ENCODE data around the gene ZNF202. TPM values are rescaled to one million over a fixed set of nuclear protein-coding genes. Genes with fewer than 3 reads are reported as not detected.

ZNF202 gene
- total RNA-seq, 2 experiments from 2014 or later = 6.8 to 8.0 TPM

DNA sequence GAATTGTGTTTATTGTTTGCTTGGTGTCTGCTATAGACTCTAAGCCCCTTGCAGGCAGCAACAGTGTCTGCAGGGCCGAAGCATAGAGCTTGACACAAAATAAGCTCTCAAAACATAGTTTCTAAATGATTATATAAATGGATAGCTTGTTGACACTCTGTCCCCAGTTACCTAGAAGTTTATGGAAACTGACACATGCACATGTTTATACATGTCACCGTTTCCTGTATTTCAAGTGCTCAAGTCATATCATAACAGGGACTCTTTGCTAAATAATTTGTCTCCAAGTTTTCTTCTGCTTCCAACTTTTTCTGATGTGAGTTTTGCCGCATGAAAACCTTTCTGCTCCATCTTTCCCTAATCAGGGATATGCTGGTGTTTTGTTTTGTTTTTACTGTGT is 16.5 kb upstream of the ZNF202 start:
- peaks cover 37% of the 10 kb centered on the region for H3K27me3 Mint-ChIP-seq
- Histone ChIP-seq H3K36me3 (ENCODE audit: insufficient read depth, low read length) (no peaks in the 10 kb centered on the region), H3K27me3 (ENCODE audit: control insufficient read depth in 1 of 2, insufficient read depth in 2 of 2, low read length in 2 of 2) (peaks cover 0 to 3% of the 10 kb centered on the region in 2 experiments), H3K9me3 (ENCODE audit: control insufficient read depth in 1 of 2, insufficient read depth in 1 of 2, low read length in 2 of 2) (peaks cover 6 to 16% of the 10 kb centered on the region in 2 experiments), H3K4me1 (ENCODE audit: insufficient read depth, low read length) (no peaks in the 10 kb centered on the region), H3K4me3 (ENCODE audit: low read length) (no peak overlapping the region), H3K27ac (ENCODE audit: low read depth in 1 of 2, low read length in 2 of 2) (no peak overlapping the region)
- ATAC-seq (ENCODE audit: poor library complexity) = no peak
- no peaks in the 10 kb centered on the region for H3K36me3 Mint-ChIP-seq (ENCODE audit: low read depth)
- H3K9me3 Mint-ChIP-seq = peaks cover 5% of the 10 kb centered on the region
- POLR2A ChIA-PET = no interaction called here
- intact Hi-C loops (cut with DNase I, micrococcal nuclease) = no loop called here
- no peak overlapping the region for H3K4me3 Mint-ChIP-seq
- no peak overlapping the region for H3K27ac Mint-ChIP-seq
- CTCF ChIA-PET = no interaction called here
- TF ChIP-seq, protein P1, sequence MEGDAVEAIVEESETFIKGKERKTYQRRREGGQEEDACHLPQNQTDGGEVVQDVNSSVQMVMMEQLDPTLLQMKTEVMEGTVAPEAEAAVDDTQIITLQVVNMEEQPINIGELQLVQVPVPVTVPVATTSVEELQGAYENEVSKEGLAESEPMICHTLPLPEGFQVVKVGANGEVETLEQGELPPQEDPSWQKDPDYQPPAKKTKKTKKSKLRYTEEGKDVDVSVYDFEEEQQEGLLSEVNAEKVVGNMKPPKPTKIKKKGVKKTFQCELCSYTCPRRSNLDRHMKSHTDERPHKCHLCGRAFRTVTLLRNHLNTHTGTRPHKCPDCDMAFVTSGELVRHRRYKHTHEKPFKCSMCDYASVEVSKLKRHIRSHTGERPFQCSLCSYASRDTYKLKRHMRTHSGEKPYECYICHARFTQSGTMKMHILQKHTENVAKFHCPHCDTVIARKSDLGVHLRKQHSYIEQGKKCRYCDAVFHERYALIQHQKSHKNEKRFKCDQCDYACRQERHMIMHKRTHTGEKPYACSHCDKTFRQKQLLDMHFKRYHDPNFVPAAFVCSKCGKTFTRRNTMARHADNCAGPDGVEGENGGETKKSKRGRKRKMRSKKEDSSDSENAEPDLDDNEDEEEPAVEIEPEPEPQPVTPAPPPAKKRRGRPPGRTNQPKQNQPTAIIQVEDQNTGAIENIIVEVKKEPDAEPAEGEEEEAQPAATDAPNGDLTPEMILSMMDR (IDR thresholded peaks at IDR 0.05) = no peak
- no peaks in the 10 kb centered on the region for H3K4me1 Mint-ChIP-seq (ENCODE audit: low read depth)
- no peak for DNase-seq

GRCh38 chr11:123755813-123756212 is 14.4 kb upstream of the ZNF202 start:
- ATAC-seq (ENCODE audit: poor library complexity) (no peak), DNase-seq (no peak)
- Mint-ChIP-seq H3K27ac (no peak overlapping the region), H3K9me3 (no peaks in the 10 kb centered on the region), H3K4me1 (ENCODE audit: low read depth) (no peaks in the 10 kb centered on the region), H3K27me3 (peaks cover 51% of the 10 kb centered on the region), H3K36me3 (ENCODE audit: low read depth) (no peaks in the 10 kb centered on the region), H3K4me3 (no peak overlapping the region)
- TF ChIP-seq, protein P1 (IDR thresholded peaks at IDR 0.05) = no peak
- ChIA-PET CTCF (no interaction called here), POLR2A (no interaction called here)
- intact Hi-C loops (cut with DNase I, micrococcal nuclease) = no loop called here
- Histone ChIP-seq H3K9me3 (ENCODE audit: control insufficient read depth in 1 of 2, insufficient read depth in 1 of 2, low read length in 2 of 2) (no peaks in the 10 kb centered on the region), H3K27ac (ENCODE audit: low read depth in 1 of 2, low read length in 2 of 2) (no peak overlapping the region), H3K36me3 (ENCODE audit: insufficient read depth, low read length) (no peaks in the 10 kb centered on the region), H3K4me1 (ENCODE audit: insufficient read depth, low read length) (no peaks in the 10 kb centered on the region), H3K27me3 (ENCODE audit: control insufficient read depth in 1 of 2, insufficient read depth in 2 of 2, low read length in 2 of 2) (peaks cover 0 to 3% of the 10 kb centered on the region in 2 experiments), H3K4me3 (ENCODE audit: low read length) (no peak overlapping the region)

- ATAC-seq (ENCODE audit: poor library complexity) (no peak), DNase-seq (no peak)
- peaks cover 0 to 3% of the 10 kb centered on the region in 2 experiments for H3K27me3 ChIP-seq (ENCODE audit: control insufficient read depth in 1 of 2, insufficient read depth in 2 of 2, low read length in 2 of 2)
- TF ChIP-seq, protein P1 (IDR thresholded peaks at IDR 0.05) = no peak
- H3K36me3 ChIP-seq (ENCODE audit: insufficient read depth, low read length) = no peaks in the 10 kb centered on the region
- H3K4me1 ChIP-seq (ENCODE audit: insufficient read depth, low read length) = no peaks in the 10 kb centered on the region
- H3K4me1 Mint-ChIP-seq (ENCODE audit: low read depth) = no peaks in the 10 kb centered on the region
- ChIA-PET POLR2A (no interaction called here), CTCF (no interaction called here)
- no peak overlapping the region for H3K4me3 ChIP-seq (ENCODE audit: low read length)
- H3K36me3 Mint-ChIP-seq (ENCODE audit: low read depth) = no peaks in the 10 kb centered on the region
- no peaks in the 10 kb centered on the region for H3K9me3 Mint-ChIP-seq
- no peak overlapping the region for H3K27ac Mint-ChIP-seq
- H3K4me3 Mint-ChIP-seq = no peak overlapping the region
- H3K27ac ChIP-seq (ENCODE audit: low read depth in 1 of 2, low read length in 2 of 2) = no peak overlapping the region
- intact Hi-C loops (cut with DNase I, micrococcal nuclease) = no loop called here
- H3K27me3 Mint-ChIP-seq = peaks cover 53% of the 10 kb centered on the region
- no peaks in the 10 kb centered on the region for H3K9me3 ChIP-seq (ENCODE audit: control insufficient read depth in 1 of 2, insufficient read depth in 1 of 2, low read length in 2 of 2)
Observed at GRCh38 chr11:123755344-123755743, 13.9 kb upstream of the ZNF202 start.

All from CD4-positive, alpha-beta T cell (primary cell).